GM18505 (cell line): ENCODE measurements around the gene BANF2.

Source experiments
- ATAC-seq: cut with Tn5 transposase; IDR thresholded peaks from one replicate; pipeline ENCODE4 v1.9.1; 2021; ENCODE audit not compliant: unreplicated experiment
- POLR2A ChIP-seq: IDR thresholded peaks from 4 replicates; pipeline ENCODE4 v1.6.1; 2011; ENCODE audit warnings: borderline replicate concordance; ENCODE audit not compliant: insufficient read depth, insufficient read length; ENCODE audit errors: extremely low read depth

The BANF2 gene

DNA sequence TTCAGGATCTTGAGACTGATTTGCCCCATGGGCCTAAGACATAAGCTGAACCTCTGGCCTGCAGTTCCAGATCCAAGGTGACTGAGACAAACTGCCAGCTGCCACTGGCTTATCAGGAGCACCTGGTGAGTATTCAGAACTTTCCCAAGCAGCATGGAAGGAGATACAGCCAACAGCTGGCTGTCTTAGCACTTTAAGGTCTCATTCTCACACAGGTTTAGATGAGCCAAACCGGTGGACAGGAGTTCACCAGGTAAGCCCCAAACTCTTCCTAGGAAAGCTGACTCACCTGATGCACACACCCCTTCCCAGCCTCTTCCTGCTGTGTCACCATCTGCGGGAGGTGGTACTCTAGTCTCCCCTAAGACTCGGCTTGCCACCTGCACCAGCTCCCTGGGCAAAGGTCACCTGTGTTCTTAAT, at the start of gene BANF2:
Gene BANF2, plus strand, starts transcription at position 36 of the 421 bp plus-strand sequence. CDS start 25,060 bp downstream, outside the sequence.
- no peak for TF ChIP-seq POLR2A
- ATAC-seq, result no peak

- no peak for ATAC-seq
- no peak for TF ChIP-seq POLR2A
Measured at GRCh38 chr20:17650301-17651128, 49.3 kb upstream of the BANF2 start.

DNA sequence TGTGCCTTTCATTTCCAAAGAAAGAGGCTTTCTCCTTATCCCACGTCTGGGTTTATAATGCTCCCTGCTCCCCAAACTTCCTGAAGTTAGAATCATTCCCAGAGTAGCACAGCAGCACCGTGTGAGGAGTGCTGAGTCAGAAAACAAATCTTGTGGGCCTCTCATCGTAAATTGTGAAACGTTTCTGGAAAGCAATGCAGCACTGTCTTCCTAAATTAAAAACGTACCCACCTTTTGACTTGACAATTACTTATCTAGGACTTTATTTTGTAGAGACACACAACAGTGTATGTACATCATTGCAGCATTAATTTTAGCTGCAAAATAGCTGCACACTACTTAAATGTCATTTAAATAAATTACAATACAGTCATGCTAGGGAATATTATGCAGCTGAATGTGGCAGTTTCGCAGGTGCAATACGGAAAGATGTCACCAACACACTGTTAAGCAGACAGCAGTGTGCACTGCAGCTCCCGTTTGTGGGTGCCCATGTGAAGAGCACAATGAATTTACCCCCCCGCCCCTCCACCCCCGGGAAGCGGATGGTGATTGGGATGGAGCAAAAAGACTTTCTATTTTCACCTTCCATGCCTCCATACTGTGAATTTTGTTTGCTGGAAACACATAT, 48.5 kb upstream of the BANF2 start:
- TF ChIP-seq POLR2A, result no peak
- ATAC-seq, result no peak

GRCh38 chr20:17651760-17652388, 47.9 kb upstream of the BANF2 start:
- no peak for TF ChIP-seq POLR2A
- ATAC-seq, result no peak

- ATAC-seq, result no peak
- no peak for TF ChIP-seq POLR2A
Measured at GRCh38 chr20:17652411-17652810, 47.4 kb upstream of the BANF2 start.

DNA sequence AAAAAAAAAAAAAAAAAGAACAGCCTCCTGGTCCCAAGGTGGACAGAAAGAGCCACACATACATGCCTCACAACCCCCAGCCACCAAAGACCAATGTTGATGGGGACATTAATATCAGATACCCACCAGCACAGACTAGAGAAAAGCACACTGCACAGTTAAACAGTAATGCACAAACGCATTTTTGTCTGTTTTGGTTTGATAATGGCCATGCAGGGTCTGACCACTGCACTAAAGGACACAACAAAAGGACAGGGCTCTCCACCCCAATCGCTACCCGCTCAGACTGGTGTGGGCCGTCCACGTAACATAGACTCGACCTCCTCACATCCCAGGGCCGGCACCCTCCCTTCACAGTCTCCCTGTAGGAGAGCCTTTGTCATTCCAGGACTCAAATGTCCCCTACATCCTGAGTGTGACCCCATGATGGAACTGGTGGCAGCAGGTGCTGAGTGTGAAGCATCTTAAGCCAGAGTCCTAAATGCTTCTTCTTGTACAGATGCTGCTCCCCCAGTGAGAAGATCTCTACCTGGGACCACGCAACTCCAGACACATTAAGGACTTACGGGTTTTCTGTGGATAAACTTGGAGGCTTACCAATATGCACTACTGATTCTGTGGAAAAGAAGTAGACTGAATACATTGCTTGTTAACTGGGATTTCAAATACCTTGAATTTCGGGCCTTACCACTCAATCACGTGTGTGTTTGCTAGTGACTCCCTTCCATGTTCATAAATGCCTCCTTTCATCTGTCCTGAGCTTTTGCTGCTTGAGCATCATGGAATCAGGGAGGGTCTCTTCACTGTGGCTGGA, 45.7 kb upstream of the BANF2 start:
- TF ChIP-seq POLR2A, result no peak
- no peak for ATAC-seq

DNA sequence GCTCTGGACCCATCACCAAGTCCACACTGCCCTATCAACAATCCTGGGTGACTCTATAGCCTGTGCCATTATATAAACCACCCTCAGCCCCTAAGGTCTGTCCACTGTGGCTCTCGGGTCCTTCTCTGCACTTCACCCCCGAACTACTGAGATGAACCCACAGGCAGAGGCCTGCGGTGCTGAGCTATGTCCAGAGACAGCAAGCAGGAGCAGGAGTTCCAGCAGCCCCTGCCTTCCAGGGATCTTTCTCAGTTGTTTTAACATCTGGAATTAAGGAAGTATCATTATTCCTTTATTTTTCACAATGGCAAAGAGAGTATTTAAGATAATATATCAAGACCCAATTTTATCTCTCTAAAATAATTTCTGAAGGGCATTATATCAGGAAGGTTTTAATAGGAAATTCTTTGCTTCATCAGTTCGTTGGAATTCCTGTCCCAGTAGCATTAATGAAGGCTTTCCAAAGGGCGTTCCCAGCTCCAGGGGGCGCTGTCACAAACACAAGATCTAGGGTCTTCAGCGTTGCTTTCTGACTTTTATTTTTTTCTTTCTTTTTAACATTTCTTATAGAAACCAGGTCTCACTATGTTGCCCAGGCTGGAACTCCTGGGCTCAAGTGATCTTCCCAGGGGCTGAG, 45.0 kb upstream of the BANF2 start:
- ATAC-seq, result no peak
- no peak for TF ChIP-seq POLR2A

DNA sequence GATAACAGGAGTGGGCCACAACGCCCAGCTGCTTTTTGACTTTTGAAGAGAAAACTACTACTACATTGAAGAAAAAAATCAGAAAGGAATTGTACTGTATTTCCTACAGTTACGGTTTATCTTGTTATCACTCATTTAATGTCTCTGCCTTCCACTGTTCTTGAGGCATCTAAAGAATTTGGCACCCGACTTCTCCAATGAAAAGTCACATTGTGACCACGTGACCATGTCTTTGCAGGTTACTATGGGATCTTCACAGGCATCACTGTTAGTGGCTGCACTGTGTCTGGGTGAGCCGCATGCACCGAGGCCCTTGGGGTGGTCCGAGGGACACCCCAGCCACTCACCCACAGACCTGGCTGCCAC, 44.5 kb upstream of the BANF2 start:
- no peak for ATAC-seq
- TF ChIP-seq POLR2A, result no peak

- ATAC-seq, result no peak
- TF ChIP-seq POLR2A, result no peak
Measured at GRCh38 chr20:17655865-17656479, 43.8 kb upstream of the BANF2 start.

GRCh38 chr20:17657079-17657825, 42.5 kb upstream of the BANF2 start:
- TF ChIP-seq POLR2A, result no peak
- no peak for ATAC-seq

GRCh38 chr20:17657898-17658647, 41.7 kb upstream of the BANF2 start:
- TF ChIP-seq POLR2A, result no peak
- no peak for ATAC-seq
